H1 (cell line): ENCODE results near the gene GSK3B. TPM values are rescaled to one million over a fixed set of nuclear protein-coding genes. Genes with fewer than 3 reads are reported as not detected.

Source experiments
- CTCF ChIA-PET: fragments of 300-600 bp; sonication (Branson Sonifier 250); formaldehyde crosslinking; loops from one replicate; lab custom pipeline; 2021; ENCODE audit not compliant: partially characterized antibody; lab: Charles Lee
- POLR2A ChIA-PET: fragments of 300-600 bp; sonication (Branson Sonifier 250); formaldehyde crosslinking; loops from one replicate; lab custom pipeline; 2021; ENCODE audit warnings: inconsistent platforms; ENCODE audit not compliant: partially characterized antibody; lab: Charles Lee
- DNase-seq, 2 experiments: peaks; one replicate each; pipeline versions ENCODE4 v3.0.0 to v3.0.0-alpha.2; 2010 to 2022; ENCODE audit warnings: low spot score in 2 of 2, low read depth in 1 of 2, mixed read lengths in 1 of 2
- FAIRE-seq: peaks from 2 replicates; lab custom pipeline; 2011; peaks lifted over from hg19 to GRCh38; lab: Jason Lieb, UNC
- H2AFZ ChIP-seq: 2 replicates; pipeline ENCODE4 v1.8.1; 2012; ENCODE audit warnings: low read length, inconsistent platforms
- H2AK5ac ChIP-seq: 2 replicates; pipeline ENCODE4 v1.6.1; 2013; ENCODE audit warnings: low read depth, low read length
- H2BK120ac ChIP-seq: replicated peaks from 2 replicates; pipeline ENCODE3; 2013; ENCODE audit warnings: low read depth, low read length, inconsistent platforms
- H2BK12ac ChIP-seq: 2 replicates; pipeline ENCODE4 v1.6.1; 2013; ENCODE audit warnings: low read depth, low read length
- H2BK15ac ChIP-seq: 2 replicates; pipeline ENCODE4 v1.6.1; 2013; ENCODE audit warnings: low read length
- H2BK20ac ChIP-seq: 2 replicates; pipeline ENCODE4 v1.6.1; 2013; ENCODE audit warnings: low read length
- H2BK5ac ChIP-seq: 2 replicates; pipeline ENCODE4 v1.6.1; 2013; ENCODE audit warnings: low read depth, low read length
- H3K14ac ChIP-seq: 2 replicates; pipeline ENCODE4 v1.6.1; 2013; ENCODE audit warnings: inconsistent platforms; ENCODE audit not compliant: insufficient read length
- H3K18ac ChIP-seq: 2 replicates; pipeline ENCODE4 v1.6.1; 2013; ENCODE audit warnings: low read length; ENCODE audit errors: extremely low read depth
- H3K23ac ChIP-seq: 2 replicates; pipeline ENCODE4 v1.6.1; 2013; ENCODE audit warnings: inconsistent platforms; ENCODE audit not compliant: insufficient read length
- H3K23me2 ChIP-seq: 2 replicates; pipeline ENCODE4 v1.6.1; 2013; ENCODE audit warnings: low read depth, low read length
- H3K27ac ChIP-seq: 2 replicates; pipeline ENCODE4 v1.6.1; 2011; ENCODE audit warnings: low read depth, low read length, inconsistent platforms
- H3K27me3 ChIP-seq, 4 experiments: replicated peaks in 1 of 4; 1 replicate in 1 of 4; 2 replicates in 3 of 4; pipeline versions ENCODE4 v1.6.1 to v1.8.1; 2011 to 2013; ENCODE audit warnings: low read length in 3 of 4, mild to moderate bottlenecking in 3 of 4, inconsistent platforms in 2 of 4, mixed read lengths in 2 of 4, moderate library complexity in 1 of 4; ENCODE audit not compliant: control insufficient read depth in 3 of 4, insufficient read depth in 3 of 4; ENCODE audit errors: extremely low read depth in 1 of 4
- H3K36me3 ChIP-seq, 4 experiments: 2 replicates each; pipeline versions ENCODE4 v1.6.1 to v1.8.1; 2011 to 2013; ENCODE audit warnings: mild to moderate bottlenecking in 4 of 4, low read length in 3 of 4, moderate library complexity in 2 of 4, control low read depth in 1 of 4, inconsistent platforms in 1 of 4; ENCODE audit not compliant: insufficient read depth in 4 of 4, control insufficient read depth in 2 of 4
- H3K4ac ChIP-seq: replicated peaks from 2 replicates; pipeline ENCODE3; 2013; ENCODE audit warnings: low read length, low read depth, mixed read lengths, inconsistent platforms; ENCODE audit not compliant: insufficient read length
- H3K4me1 ChIP-seq, 4 experiments: replicated peaks in 1 of 4; 1 replicate in 1 of 4; 2 replicates in 3 of 4; pipeline versions ENCODE4 v1.6.1 to v1.8.1; 2011 to 2013; ENCODE audit warnings: low read length in 3 of 4, inconsistent platforms in 2 of 4, mixed read lengths in 1 of 4; ENCODE audit not compliant: insufficient read depth in 4 of 4, control insufficient read depth in 3 of 4
- H3K4me2 ChIP-seq, 2 experiments: 2 replicates each; pipeline versions ENCODE4 v1.6.1 to v1.8.1; 2011 to 2013; ENCODE audit warnings: low read depth in 2 of 2, low read length in 2 of 2, control low read depth in 1 of 2, inconsistent platforms in 1 of 2, mild to moderate bottlenecking in 1 of 2; ENCODE audit not compliant: insufficient read depth in 1 of 2
- H3K4me3 ChIP-seq, 4 experiments: fragments of 200-600, 300-600 bp in 1 of 4; sonication (generic), shearing (Covaris generic), sonication (Bioruptor Twin) in 1 of 4; 2 replicates each; pipeline versions ENCODE4 v1.5.1 to v1.8.1; 2011 to 2016; ENCODE audit warnings: low read length in 4 of 4, low read depth in 3 of 4, control low read depth in 2 of 4, inconsistent platforms in 2 of 4, mild to moderate bottlenecking in 2 of 4, mixed read lengths in 1 of 4, moderate library complexity in 1 of 4; ENCODE audit not compliant: insufficient read depth in 2 of 4; ENCODE audit errors: extremely low read depth in 1 of 4
- H3K56ac ChIP-seq: replicated peaks from 2 replicates; pipeline ENCODE3; 2013; ENCODE audit warnings: low read depth, mild to moderate bottlenecking, mixed read lengths, low read length, inconsistent platforms; ENCODE audit not compliant: insufficient read length
- H3K79me1 ChIP-seq: 2 replicates; pipeline ENCODE4 v1.6.1; 2013; ENCODE audit warnings: low read depth, low read length, control low read depth
- H3K79me2 ChIP-seq, 2 experiments: 2 replicates each; pipeline versions ENCODE4 v1.6.1 to v1.8.1; 2012 to 2013; ENCODE audit warnings: low read length in 2 of 2, mild to moderate bottlenecking in 2 of 2, inconsistent platforms in 1 of 2; ENCODE audit not compliant: insufficient read depth in 2 of 2, control insufficient read depth in 1 of 2
- H3K9ac ChIP-seq, 4 experiments: replicated peaks in 1 of 4; 1 replicate in 1 of 4; 2 replicates in 3 of 4; pipeline versions ENCODE4 v1.6.1 to v1.8.1; 2011 to 2013; ENCODE audit warnings: low read depth in 3 of 4, low read length in 3 of 4, control low read depth in 2 of 4, mild to moderate bottlenecking in 2 of 4, moderate library complexity in 2 of 4, inconsistent platforms in 1 of 4; ENCODE audit errors: extremely low read depth in 1 of 4
- H3K9me3 ChIP-seq, 2 experiments: 2 replicates each; pipeline versions ENCODE4 v1.6.1 to v1.8.1; 2012 to 2013; ENCODE audit warnings: mild to moderate bottlenecking in 2 of 2, moderate library complexity in 2 of 2, control low read depth in 1 of 2, inconsistent platforms in 1 of 2, low read depth in 1 of 2, low read length in 1 of 2, mixed read lengths in 1 of 2; ENCODE audit not compliant: insufficient read depth in 2 of 2
- H4K20me1 ChIP-seq, 2 experiments: replicated peaks in 1 of 2; 2 replicates each; pipeline versions ENCODE3 to v1.8.1; 2011 to 2013; ENCODE audit warnings: inconsistent platforms in 2 of 2, low read length in 2 of 2, mild to moderate bottlenecking in 1 of 2; ENCODE audit not compliant: insufficient read depth in 2 of 2, control insufficient read depth in 1 of 2
- H4K5ac ChIP-seq: 2 replicates; pipeline ENCODE4 v1.6.1; 2013; ENCODE audit warnings: low read length, low read depth, mixed read lengths, inconsistent platforms; ENCODE audit not compliant: insufficient read length
- H4K8ac ChIP-seq: 2 replicates; pipeline ENCODE4 v1.8.0; 2013; ENCODE audit warnings: mild to moderate bottlenecking, moderate library complexity, low read length, inconsistent platforms; ENCODE audit not compliant: insufficient read depth; ENCODE audit errors: extremely low read depth
- H4K91ac ChIP-seq: replicated peaks from 2 replicates; pipeline ENCODE3; 2013; ENCODE audit warnings: low read length, mixed read lengths, inconsistent platforms; ENCODE audit not compliant: insufficient read length
- BCL11A ChIP-seq, 2 experiments: IDR thresholded peaks; one replicate each; pipeline ENCODE4 v1.6.1; 2011; ENCODE audit warnings: low read depth in 2 of 2, low read length in 2 of 2, mild to moderate bottlenecking in 2 of 2
- CBX8 ChIP-seq: fragments of 300-800, 300-1000 bp; sonication (generic); IDR thresholded peaks from 2 replicates; pipeline ENCODE4 v1.7.1; 2016; ENCODE audit warnings: low read depth, low read length, borderline replicate concordance
- CEBPB ChIP-seq: IDR thresholded peaks from 2 replicates; pipeline ENCODE4 v1.6.1; 2012; ENCODE audit warnings: low read depth, low read length
- EZH2 ChIP-seq: fragments of 200-600 bp; sonication (generic); IDR thresholded peaks from 2 replicates; pipeline ENCODE4 v1.7.1; 2012; ENCODE audit warnings: low read depth, mild to moderate bottlenecking, moderate library complexity, low read length, inconsistent platforms; ENCODE audit not compliant: severe bottlenecking
- GTF2F1 ChIP-seq: IDR thresholded peaks from 2 replicates; pipeline ENCODE4 v1.6.1; 2012; ENCODE audit warnings: low read depth, low read length, improper control_type of control experiment, borderline replicate concordance
- HDAC6 ChIP-seq: IDR thresholded peaks from one replicate; pipeline ENCODE4 v1.7.1; 2012; ENCODE audit warnings: low read depth, mild to moderate bottlenecking, inconsistent platforms, low read length, moderate library complexity
- NRF1 ChIP-seq: IDR thresholded peaks from 2 replicates; pipeline ENCODE4 v1.6.1; 2011; ENCODE audit warnings: mild to moderate bottlenecking, low read depth, low read length, improper control_type of control experiment
- POU5F1 ChIP-seq: IDR thresholded peaks from 2 replicates; pipeline ENCODE4 v1.6.1; 2011; ENCODE audit warnings: low read depth, mild to moderate bottlenecking, low read length, moderate library complexity
- SAP30 ChIP-seq: fragments of 300-600 bp; sonication (generic); IDR thresholded peaks from 2 replicates; pipeline ENCODE4 v1.7.1; 2012; ENCODE audit warnings: low read length, moderate library complexity, mild to moderate bottlenecking, inconsistent platforms; ENCODE audit not compliant: insufficient read depth, insufficient replicate concordance
- SP4 ChIP-seq: IDR thresholded peaks from 2 replicates; pipeline ENCODE4 v1.6.1; 2012; ENCODE audit warnings: low read length, inconsistent platforms
- SRF ChIP-seq: IDR thresholded peaks from 2 replicates; pipeline ENCODE4 v1.6.1; 2011; ENCODE audit warnings: mild to moderate bottlenecking, low read depth, low read length, moderate library complexity
- WGBS, 2 experiments: shearing (Covaris generic) in 1 of 2; methylation state at CpG; one replicate each; pipeline versions ENCODE4 v1.1.6 to v1.1.7; 2013 to 2015; ENCODE audit warnings: low lambda C conversion rate in 2 of 2, mixed read lengths in 2 of 2, inconsistent platforms in 1 of 2, low coverage in 1 of 2, missing lambda C conversion rate in 1 of 2; ENCODE audit not compliant: insufficient replicate concordance in 2 of 2, insufficient coverage in 1 of 2, insufficient read length in 1 of 2; ENCODE audit errors: extremely low coverage in 1 of 2, missing lambda C conversion rate in 1 of 2; 5-methylcytosine and 5-hydroxymethylcytosine counted together
- polyA plus RNA-seq, 7 experiments: library from polyadenylated mRNA; depleted of rRNA in 3 of 7; stranded (reverse) in 5 of 7; unstranded in 2 of 7; fragments of >200 nt in 5 of 7; fragments of 200-250 nt in 2 of 7; gene quantifications; 1 replicate in 5 of 7; 2 replicates in 1 of 7; 4 replicates in 1 of 7; pipeline versions ENCODE4 v1.2.1 to v1.2.3, GENCODE V29; 2011 to 2013; ENCODE audit warnings: missing spikeins in 2 of 7, mixed read lengths in 2 of 7
- total RNA-seq: library from RNA; stranded (reverse); fragmentation: NEBNext Ultra II Directional; extraction: Animal tissue kit (Norgen Biotek cat#: 25700); gene quantifications from 2 replicates; pipeline ENCODE4 v1.2.1, GENCODE V29; 2021
- TF ChIP-seq, protein P1 (sequence below): IDR thresholded peaks from 2 replicates; pipeline ENCODE4 v1.6.1; 2011; ENCODE audit warnings: low read depth, mild to moderate bottlenecking, low read length; ENCODE audit not compliant: insufficient read depth
- TF ChIP-seq, protein P2 (sequence below): IDR thresholded peaks from 2 replicates; pipeline ENCODE4 v1.6.1; 2011; ENCODE audit warnings: low read length, improper control_type of control experiment

The GSK3B gene
- total and polyA plus RNA-seq, 2 of the 8 experiments (the other 6 are each of a cell fraction or from before 2014, with no cell fraction given), result 24.2 to 50.7 TPM

- H4K20me1 ChIP-seq, result peaks cover 3 to 6% of the 10 kb centered on the region in 2 experiments
- H4K5ac ChIP-seq, result no peak overlapping the region
- no peaks in the 10 kb centered on the region for H3K79me1 ChIP-seq
- H3K4me1 ChIP-seq, result peaks cover 0 to 3% (median 0%) of the 10 kb centered on the region in 4 experiments; a peak in 2 of 7 replicates
- no peaks in the 10 kb centered on the region for H3K23me2 ChIP-seq
- no peak overlapping the region for H3K56ac ChIP-seq
- H2BK20ac ChIP-seq, result no peak overlapping the region
- H2BK12ac ChIP-seq, result no peak overlapping the region
- 92% methylated on average over 3 of the region's 3 CpGs; no CpG with 5 or more reads in 1 of the 2 experiments for WGBS, 2 experiments
- no peak overlapping the region for H3K4me3 ChIP-seq
- no peak overlapping the region for H2BK15ac ChIP-seq
- ChIA-PET CTCF (no interaction called here), POLR2A (no interaction called here)
- no peak overlapping the region for H3K4me2 ChIP-seq
- no peak overlapping the region for H4K8ac ChIP-seq
- no peak overlapping the region for H3K4ac ChIP-seq
- no peak overlapping the region for H2BK120ac ChIP-seq
- no peak overlapping the region for H2AK5ac ChIP-seq
- no peak overlapping the region for H2BK5ac ChIP-seq
- no peak overlapping the region for H4K91ac ChIP-seq
- peaks cover 0 to 95% of the 10 kb centered on the region in 2 experiments; a peak in 3 of 4 replicates for H3K79me2 ChIP-seq
- H3K27me3 ChIP-seq, result no peaks in the 10 kb centered on the region
- no peak for DNase-seq
- H3K18ac ChIP-seq, result no peak overlapping the region
- H2AFZ ChIP-seq, result no peak overlapping the region
- no peaks in the 10 kb centered on the region for H3K9me3 ChIP-seq
- H3K23ac ChIP-seq, result no peak overlapping the region
- H3K14ac ChIP-seq, result no peak overlapping the region
- FAIRE-seq, result no peak
- H3K27ac ChIP-seq, result no peak overlapping the region
- H3K36me3 ChIP-seq, result no peaks in the 10 kb centered on the region
- no peak overlapping the region for H3K9ac ChIP-seq
- TF ChIP-seq BCL11A (IDR thresholded peaks at IDR 0.05; ENCODE audit: low read depth in 2 of 2, low read length in 2 of 2), result no peak
- TF ChIP-seq GTF2F1, result no peak
- TF ChIP-seq, protein P1, sequence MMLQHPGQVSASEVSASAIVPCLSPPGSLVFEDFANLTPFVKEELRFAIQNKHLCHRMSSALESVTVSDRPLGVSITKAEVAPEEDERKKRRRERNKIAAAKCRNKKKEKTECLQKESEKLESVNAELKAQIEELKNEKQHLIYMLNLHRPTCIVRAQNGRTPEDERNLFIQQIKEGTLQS, result no peak
- no peak for TF ChIP-seq NRF1
- no peak for TF ChIP-seq SRF
- no peak for TF ChIP-seq HDAC6
- no peak for TF ChIP-seq SP4
- TF ChIP-seq, protein P2, sequence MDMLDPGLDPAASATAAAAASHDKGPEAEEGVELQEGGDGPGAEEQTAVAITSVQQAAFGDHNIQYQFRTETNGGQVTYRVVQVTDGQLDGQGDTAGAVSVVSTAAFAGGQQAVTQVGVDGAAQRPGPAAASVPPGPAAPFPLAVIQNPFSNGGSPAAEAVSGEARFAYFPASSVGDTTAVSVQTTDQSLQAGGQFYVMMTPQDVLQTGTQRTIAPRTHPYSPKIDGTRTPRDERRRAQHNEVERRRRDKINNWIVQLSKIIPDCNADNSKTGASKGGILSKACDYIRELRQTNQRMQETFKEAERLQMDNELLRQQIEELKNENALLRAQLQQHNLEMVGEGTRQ, result no peak
- no peak for TF ChIP-seq POU5F1
- no peak for TF ChIP-seq CEBPB
- no peak for TF ChIP-seq SAP30
- no peak for TF ChIP-seq EZH2
- no peak for TF ChIP-seq CBX8
These were observed 76.6 kb downstream of the GSK3B start for GRCh38 chr3:120017692-120018091.
